Smooth muscle cell (in vitro differentiated cells): ENCODE results near the gene LRRC49. TPM values are rescaled to one million over a fixed set of nuclear protein-coding genes. Genes with fewer than 3 reads are reported as not detected.

Experiments used
- DNase-seq: peaks from one replicate; lab custom pipeline; 2025; ENCODE audit not compliant: unreplicated experiment; lab: John Stamatoyannopoulos, UW
- H2AFZ ChIP-seq: fragments of 200-600 bp; sonication (generic); 2 replicates; pipeline ENCODE4 v1.6.0; 2016; ENCODE audit warnings: antibody characterized with exemption, low read depth, mild to moderate bottlenecking
- H3F3A ChIP-seq: fragments of 200-600 bp; sonication (generic); 2 replicates; pipeline ENCODE4 v1.6.0; 2017; ENCODE audit warnings: antibody characterized with exemption, low read depth
- H3K27ac ChIP-seq: fragments of 200-600 bp; sonication (generic); 2 replicates; pipeline ENCODE4 v1.5.1; 2016; ENCODE audit warnings: low read depth, mild to moderate bottlenecking
- H3K27me3 ChIP-seq: fragments of 200-600 bp; sonication (generic); 2 replicates; pipeline ENCODE4 v1.6.1; 2016; ENCODE audit warnings: low read depth, mild to moderate bottlenecking
- H3K36me3 ChIP-seq: fragments of 200-600 bp; sonication (generic); 2 replicates; pipeline ENCODE4 v1.5.1; 2016; ENCODE audit warnings: low read depth
- H3K4me1 ChIP-seq: fragments of 200-600 bp; sonication (generic); 2 replicates; pipeline ENCODE4 v1.5.1; 2016; ENCODE audit warnings: low read depth
- H3K4me2 ChIP-seq: fragments of 200-600 bp; sonication (generic); 2 replicates; pipeline ENCODE4 v1.6.0; 2016; ENCODE audit warnings: mild to moderate bottlenecking
- H3K4me3 ChIP-seq: fragments of 200-600 bp; sonication (generic); 2 replicates; pipeline ENCODE4 v1.5.1; 2016; ENCODE audit warnings: mild to moderate bottlenecking
- H3K79me2 ChIP-seq: fragments of 200-600 bp; sonication (generic); 2 replicates; pipeline ENCODE4 v1.6.0; 2016; ENCODE audit warnings: low read depth, mild to moderate bottlenecking
- H3K9ac ChIP-seq: fragments of 200-600 bp; sonication (generic); 2 replicates; pipeline ENCODE4 v1.6.0; 2016; ENCODE audit warnings: low read depth
- H3K9me3 ChIP-seq: fragments of 200-600 bp; sonication (generic); replicated peaks from 2 replicates; pipeline ENCODE4 v1.5.1; 2016; ENCODE audit warnings: low read depth
- H4K20me1 ChIP-seq: fragments of 200-600 bp; sonication (generic); 2 replicates; pipeline ENCODE4 v1.6.0; 2016; ENCODE audit warnings: low read depth
- CTCF ChIP-seq: fragments of 200-600 bp; sonication (generic); IDR thresholded peaks from 2 replicates; pipeline ENCODE4 v1.5.1; 2017; ENCODE audit warnings: borderline replicate concordance, mild to moderate bottlenecking, antibody characterized with exemption; ENCODE audit not compliant: insufficient read depth, poor library complexity, severe bottlenecking
- WGBS: methylation state at CpG from one replicate; pipeline ENCODE4 v1.1.7; 2016; ENCODE audit warnings: low lambda C conversion rate; 5-methylcytosine and 5-hydroxymethylcytosine counted together
- polyA plus RNA-seq: library from polyadenylated mRNA; unstranded; fragments of >200 nt; fragmentation: Nextera tagmentation; extraction: Ambion mirVana; gene quantifications from 2 replicates; pipeline ENCODE4 v1.2.1, GENCODE V29; 2016
- total RNA-seq: library from RNA; depleted of rRNA; stranded (reverse); fragments of >200 nt; gene quantifications from 2 replicates; pipeline ENCODE4 v1.2.3, GENCODE V29; 2014

LRRC49 gene
- total and polyA plus RNA-seq, 2 experiments from 2014 or later, result 3.1 to 8.3 TPM

- DNase-seq, result no peak
- H4K20me1 ChIP-seq, result no peaks in the 10 kb centered on the region
- H3K79me2 ChIP-seq, result no peaks in the 10 kb centered on the region
- H2AFZ ChIP-seq, result no peak overlapping the region
- no peaks in the 10 kb centered on the region for H3K27me3 ChIP-seq
- no peak overlapping the region for H3K4me2 ChIP-seq
- WGBS, result 83% methylated on average over 1 of the region's 1 CpG
- no peaks in the 10 kb centered on the region for H3F3A ChIP-seq
- no peak overlapping the region for H3K9ac ChIP-seq
- H3K9me3 ChIP-seq, result no peaks in the 10 kb centered on the region
- no peak for TF ChIP-seq CTCF
- H3K4me1 ChIP-seq, result no peaks in the 10 kb centered on the region
- H3K36me3 ChIP-seq, result no peaks in the 10 kb centered on the region
- H3K4me3 ChIP-seq, result no peak overlapping the region
- no peak overlapping the region for H3K27ac ChIP-seq
Observed at GRCh38 chr15:70963199-70963598, 70.6 kb downstream of the LRRC49 start.

GRCh38 chr15:70964058-70964457 is 71.4 kb downstream of the LRRC49 start:
- H3K36me3 ChIP-seq, result no peaks in the 10 kb centered on the region
- no peaks in the 10 kb centered on the region for H3K4me1 ChIP-seq
- H3K27ac ChIP-seq, result no peak overlapping the region
- no peak for TF ChIP-seq CTCF
- no peak for DNase-seq
- H3K27me3 ChIP-seq, result no peaks in the 10 kb centered on the region
- 93% methylated on average over 5 of the region's 5 CpGs for WGBS
- no peak overlapping the region for H3K4me2 ChIP-seq
- H2AFZ ChIP-seq, result no peak overlapping the region
- H4K20me1 ChIP-seq, result no peaks in the 10 kb centered on the region
- H3F3A ChIP-seq, result no peaks in the 10 kb centered on the region
- no peak overlapping the region for H3K4me3 ChIP-seq
- H3K9me3 ChIP-seq, result no peaks in the 10 kb centered on the region
- H3K79me2 ChIP-seq, result no peaks in the 10 kb centered on the region
- H3K9ac ChIP-seq, result no peak overlapping the region

- Histone ChIP-seq H3K4me1 (no peaks in the 10 kb centered on the region), H3K79me2 (no peaks in the 10 kb centered on the region), H3K27ac (no peak overlapping the region), H3K4me3 (no peak overlapping the region), H2AFZ (no peak overlapping the region), H3K27me3 (no peaks in the 10 kb centered on the region), H3K9me3 (no peaks in the 10 kb centered on the region), H3K36me3 (no peaks in the 10 kb centered on the region), H4K20me1 (no peaks in the 10 kb centered on the region), H3F3A (no peaks in the 10 kb centered on the region), H3K9ac (no peak overlapping the region), H3K4me2 (no peak overlapping the region)
- no peak for DNase-seq
- 89% methylated on average over 1 of the region's 1 CpG for WGBS
- TF ChIP-seq CTCF, result no peak
Observed at GRCh38 chr15:70964686-70965085, 72.1 kb downstream of the LRRC49 start.

GRCh38 chr15:70967646-70968045 is 75.0 kb downstream of the LRRC49 start:
- Histone ChIP-seq H3K4me1 (no peaks in the 10 kb centered on the region), H3K4me3 (no peak overlapping the region), H3K27ac (no peak overlapping the region), H3K9me3 (no peaks in the 10 kb centered on the region), H4K20me1 (no peaks in the 10 kb centered on the region), H2AFZ (no peak overlapping the region), H3K36me3 (no peaks in the 10 kb centered on the region), H3K79me2 (no peaks in the 10 kb centered on the region), H3K9ac (no peak overlapping the region), H3K4me2 (no peak overlapping the region), H3F3A (no peaks in the 10 kb centered on the region), H3K27me3 (no peaks in the 10 kb centered on the region)
- TF ChIP-seq CTCF, result no peak
- DNase-seq, result no peak
- 97% methylated on average over 1 of the region's 1 CpG for WGBS
